Psoas muscle (tissue), 8 donors: ENCODE data around the gene FEM1A. TPM values are rescaled to one million over a fixed set of nuclear protein-coding genes. Genes with fewer than 3 reads are reported as not detected.
A peak's percentile ranks its signal among the peaks of the same experiment; 100 is the strongest.
"Not testable (repeated sequence)": the region's sequence is repeated elsewhere in the genome, so short reads cannot be mapped to it uniquely, and the experiment has no call there.

ENCODE experiments used
- ATAC-seq, 4 donors: fragments of 200-7000 bp; cut with Tn5 transposase; one replicate each; pipeline ENCODE4 v1.9.1; 2020; ENCODE audit warnings: moderate library complexity in 3 of 4, mild to moderate bottlenecking in 2 of 4
- DNase-seq, 2 donors: peaks; one replicate each; pipeline ENCODE4 v3.0.0-alpha.2; 2020
- H3K27ac ChIP-seq: fragments of 200-600 bp; one replicate; pipeline ENCODE4 v1.8.0; 2022
- H3K27me3 ChIP-seq, 3 donors: fragments of 200-600 bp in 1 of 3; one replicate each; pipeline versions ENCODE4 v1.6.1 to v1.8.0; 2013 to 2022; ENCODE audit warnings: low read length in 2 of 3, mild to moderate bottlenecking in 2 of 3, moderate library complexity in 1 of 3; ENCODE audit not compliant: insufficient read depth in 3 of 3
- H3K36me3 ChIP-seq, 2 donors: fragments of 200-600 bp in 1 of 2; one replicate each; pipeline versions ENCODE4 v1.6.1 to v1.8.0; 2013 to 2022; ENCODE audit warnings: low read depth in 1 of 2, mild to moderate bottlenecking in 1 of 2, moderate library complexity in 1 of 2; ENCODE audit not compliant: insufficient read depth in 1 of 2
- H3K4me1 ChIP-seq: fragments of 200-600 bp; one replicate; pipeline ENCODE4 v1.8.0; 2022
- H3K4me3 ChIP-seq: fragments of 200-600 bp; one replicate; pipeline ENCODE4 v1.8.0; 2022; ENCODE audit warnings: mild to moderate bottlenecking
- H3K9me3 ChIP-seq: fragments of 200-600 bp; one replicate; pipeline ENCODE4 v1.8.0; 2022
- CTCF ChIP-seq: fragments of 200-600 bp; IDR thresholded peaks from one replicate; pipeline ENCODE4 v1.8.0; 2022; ENCODE audit warnings: antibody characterized with exemption
- WGBS, 3 donors: extraction: QIAGEN DNeasy Blood & Tissue Kit; methylation state at CpG; one replicate each; pipeline versions ENCODE4 v1.1.6 to v1.1.7; 2013; 5-methylcytosine and 5-hydroxymethylcytosine counted together
- intact Hi-C, 2 donors: fragments of 100-400 bp; cut with DNase I; formaldehyde crosslinking; loops; one replicate each; pipeline versions ENCODE4 v1.11.0 to v1.14.2; 2022
- polyA plus RNA-seq, 3 donors: library from polyadenylated mRNA; stranded (reverse); fragments of 200-250 nt; gene quantifications; one replicate each; pipeline ENCODE4 v1.2.3, GENCODE V29; 2013
- total RNA-seq, 4 donors: library from RNA; stranded (reverse); fragmentation: NEBNext Ultra II Directional in 2 of 4; extraction: Animal tissue kit (Norgen Biotek cat#: 25700) in 2 of 4; gene quantifications; one replicate each; pipeline versions ENCODE4 v1.2.1 to v1.2.4, GENCODE V29; 2021 to 2023
- donor health status: healthy with polysubstance abuse.
- donor health status: DM: no; HTN: no; CAD: no; lungs with moderate emphysema.
- donor health status: Bipolar disorder and iron deficiency.
- donor health status: healthy.
- donor health status: DM: yes; HTN: yes; CAD: no.
- donor health status: DM: no; HTN: no; CAD: no.
- donor health status: DM: no; HTN: no; CAD: no.
- donor health status: DM: yes; HTN: yes; CAD: no.

The FEM1A gene
- total and polyA plus RNA-seq, 7 donors, result 63.2 to 214 (median 138) TPM

GRCh38 chr19:4839192-4839591 lies 47.7 kb downstream of the FEM1A start:
- no peaks in the 10 kb centered on the region for H3K4me1 ChIP-seq
- H3K36me3 ChIP-seq, result peaks cover 4 to 61% of the 10 kb centered on the region in 2 donors
- H3K27ac ChIP-seq, result no peak overlapping the region
- H3K27me3 ChIP-seq, result no peaks in the 10 kb centered on the region
- H3K4me3 ChIP-seq, result no peak overlapping the region
- intact Hi-C loops, result no loop called here
- DNase-seq (no peak), ATAC-seq (no peak)
- no peaks in the 10 kb centered on the region for H3K9me3 ChIP-seq
- TF ChIP-seq CTCF, result no peak
- 88 to 89% (median 88%) methylated on average over 17 of the region's 17 CpGs for WGBS, 3 donors

- H3K4me1 ChIP-seq, result peaks cover 5% of the 10 kb centered on the region
- no peak for DNase-seq
- H3K27me3 ChIP-seq, result no peaks in the 10 kb centered on the region
- TF ChIP-seq CTCF, result no peak
- no peak overlapping the region for H3K27ac ChIP-seq
- no peaks in the 10 kb centered on the region for H3K9me3 ChIP-seq
- peaks cover 10 to 84% of the 10 kb centered on the region in 2 donors for H3K36me3 ChIP-seq
- WGBS, 3 donors, result 93 to 97% (median 96%) methylated on average over 6 of the region's 6 CpGs
- intact Hi-C loops, result no loop called here
- H3K4me3 ChIP-seq, result no peak overlapping the region
- ATAC-seq, result no peak
Observed at GRCh38 chr19:4843647-4843965, 52.1 kb downstream of the FEM1A start.

- H3K9me3 ChIP-seq, result no peaks in the 10 kb centered on the region
- intact Hi-C loops, result no loop called here
- H3K27me3 ChIP-seq, result no peaks in the 10 kb centered on the region
- ATAC-seq (no peak), DNase-seq (no peak)
- WGBS, 3 donors, result 69 to 76% (median 75%) methylated on average over 10 of the region's 10 CpGs
- no peak overlapping the region for H3K27ac ChIP-seq
- H3K4me3 ChIP-seq, result no peak overlapping the region
- TF ChIP-seq CTCF, result no peak
- H3K36me3 ChIP-seq, result peaks cover 8 to 84% of the 10 kb centered on the region in 2 donors
- H3K4me1 ChIP-seq, result peaks cover 5% of the 10 kb centered on the region
Observed at GRCh38 chr19:4844348-4845179, 53.0 kb downstream of the FEM1A start.

GRCh38 chr19:4845975-4846374 lies 54.4 kb downstream of the FEM1A start:
- H3K27me3 ChIP-seq, intact Hi-C loops, H3K4me1 ChIP-seq, H3K4me3 ChIP-seq, H3K9me3 ChIP-seq: not testable (repeated sequence)
- peak overlapping the region; percentile 60 for H3K27ac ChIP-seq
- WGBS, 3 donors, result 24 to 59% (median 38%) methylated on average over 5 to 9 of the region's 9 CpGs
- ATAC-seq (peak in 3 of 4 donors; percentile 18 to 66 (median 29)), DNase-seq (peak in 1 of 2 donors; percentile 65)
- H3K36me3 ChIP-seq, result peaks cover 10 to 85% of the 10 kb centered on the region in 2 donors

- DNase-seq (no peak), ATAC-seq (peak in 1 of 4 donors; percentile 23)
- peaks cover 10 to 84% of the 10 kb centered on the region in 2 donors for H3K36me3 ChIP-seq
- intact Hi-C loops, result no loop called here
- H3K4me1 ChIP-seq, result peaks cover 5% of the 10 kb centered on the region
- no peak overlapping the region for H3K4me3 ChIP-seq
- H3K9me3 ChIP-seq, result no peaks in the 10 kb centered on the region
- no peak for TF ChIP-seq CTCF
- H3K27me3 ChIP-seq, result no peaks in the 10 kb centered on the region
- WGBS, 3 donors, result 87 to 90% (median 90%) methylated on average over 22 to 23 of the region's 23 CpGs
- no peak overlapping the region for H3K27ac ChIP-seq
Observed at GRCh38 chr19:4847190-4847973, 55.8 kb downstream of the FEM1A start.
